ENCODE results near the gene CCDC30. TPM values are rescaled to one million over a fixed set of nuclear protein-coding genes. Genes with fewer than 3 reads are reported as not detected.
"Not testable (repeated sequence)": the region's sequence is repeated elsewhere in the genome, so short reads cannot be mapped to it uniquely, and the experiment has no call there.

The CCDC30 gene
- total RNA-seq, 6 donors from 2014 or later: 4.4 to 40.9 (median 8.2) TPM

DNA sequence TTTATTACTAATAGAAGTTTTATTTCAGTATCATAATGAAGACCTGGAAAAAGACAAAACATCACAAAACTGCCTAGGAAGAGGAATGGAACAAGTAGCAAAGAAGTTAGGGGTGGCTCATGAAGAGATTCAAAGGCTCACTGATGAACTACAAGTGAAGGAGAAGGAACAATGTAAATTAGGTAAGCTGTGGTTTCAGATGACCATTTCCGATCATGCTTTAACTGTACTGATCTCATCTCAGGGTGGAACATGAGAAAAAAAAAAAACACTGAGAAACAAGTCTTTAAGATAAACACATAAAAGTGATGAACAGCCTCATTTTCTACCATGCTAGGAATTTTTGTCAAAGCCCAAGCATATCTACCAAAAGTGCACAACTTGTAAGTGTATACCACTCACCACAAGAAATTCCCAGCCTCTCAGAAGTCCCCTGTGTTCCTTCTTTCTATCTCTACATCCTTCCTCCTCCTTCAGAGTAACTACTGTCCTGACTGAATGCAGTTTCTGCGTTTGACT lies 19.6 kb downstream of the CCDC30 start:
- no peaks in the 10 kb centered on the region for H3K4me1 ChIP-seq
- WGBS, 2 donors: 84 to 87% methylated on average over 2 of the region's 2 CpGs

DNA sequence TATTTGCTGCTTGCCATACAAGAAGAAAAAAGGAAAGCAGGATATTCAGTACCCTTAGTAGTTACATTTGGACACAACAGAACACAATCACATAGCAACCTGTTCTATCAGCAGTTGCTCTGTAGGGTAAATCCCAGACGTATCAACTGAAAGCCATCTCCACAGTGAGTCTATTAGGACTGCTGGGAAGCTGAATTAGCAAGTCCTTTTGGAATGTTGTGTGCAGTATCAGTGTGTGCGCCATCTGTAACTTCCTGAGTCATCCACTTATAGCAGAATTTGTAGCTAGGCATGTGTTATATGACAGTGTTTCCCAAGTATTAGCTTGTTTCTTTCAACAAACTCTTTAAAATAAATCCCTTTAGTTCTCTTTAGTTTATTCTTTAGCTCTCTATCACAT lies 21.3 kb downstream of the CCDC30 start:
- 84 to 88% methylated on average over 2 of the region's 2 CpGs for WGBS, 2 donors
- no peaks in the 10 kb centered on the region for H3K9me3 ChIP-seq
- H3K4me1 ChIP-seq: no peaks in the 10 kb centered on the region
- H3K36me3 ChIP-seq: peaks cover 0 to 29% (median 0%) of the 10 kb centered on the region in 4 donors
- ATAC-seq (ENCODE audit: low FRiP score in 2 of 2): no peak
- H3K27me3 ChIP-seq: no peaks in the 10 kb centered on the region
- H3K4me3 ChIP-seq: no peak overlapping the region
- DNase-seq: no peak
- no peak for TF ChIP-seq POLR2A (IDR thresholded peaks at IDR 0.05)
- TF ChIP-seq, protein P1, sequence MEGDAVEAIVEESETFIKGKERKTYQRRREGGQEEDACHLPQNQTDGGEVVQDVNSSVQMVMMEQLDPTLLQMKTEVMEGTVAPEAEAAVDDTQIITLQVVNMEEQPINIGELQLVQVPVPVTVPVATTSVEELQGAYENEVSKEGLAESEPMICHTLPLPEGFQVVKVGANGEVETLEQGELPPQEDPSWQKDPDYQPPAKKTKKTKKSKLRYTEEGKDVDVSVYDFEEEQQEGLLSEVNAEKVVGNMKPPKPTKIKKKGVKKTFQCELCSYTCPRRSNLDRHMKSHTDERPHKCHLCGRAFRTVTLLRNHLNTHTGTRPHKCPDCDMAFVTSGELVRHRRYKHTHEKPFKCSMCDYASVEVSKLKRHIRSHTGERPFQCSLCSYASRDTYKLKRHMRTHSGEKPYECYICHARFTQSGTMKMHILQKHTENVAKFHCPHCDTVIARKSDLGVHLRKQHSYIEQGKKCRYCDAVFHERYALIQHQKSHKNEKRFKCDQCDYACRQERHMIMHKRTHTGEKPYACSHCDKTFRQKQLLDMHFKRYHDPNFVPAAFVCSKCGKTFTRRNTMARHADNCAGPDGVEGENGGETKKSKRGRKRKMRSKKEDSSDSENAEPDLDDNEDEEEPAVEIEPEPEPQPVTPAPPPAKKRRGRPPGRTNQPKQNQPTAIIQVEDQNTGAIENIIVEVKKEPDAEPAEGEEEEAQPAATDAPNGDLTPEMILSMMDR (IDR thresholded peaks at IDR 0.05): no peak
- TF ChIP-seq EP300 (IDR thresholded peaks at IDR 0.05): no peak
- TF ChIP-seq POLR2AphosphoS5 (IDR thresholded peaks at IDR 0.05): no peak
- no peak overlapping the region for H3K27ac ChIP-seq

More for the DNA sequence above, 19.6 kb downstream of the CCDC30 start:
- DNase-seq: no peak
- H3K36me3 ChIP-seq: peaks cover 0 to 29% (median 0%) of the 10 kb centered on the region in 4 donors
- TF ChIP-seq EP300 (IDR thresholded peaks at IDR 0.05) (no peak), POLR2AphosphoS5 (IDR thresholded peaks at IDR 0.05) (no peak), POLR2A (IDR thresholded peaks at IDR 0.05) (no peak)
- TF ChIP-seq, protein P1 (IDR thresholded peaks at IDR 0.05): no peak
- ATAC-seq (ENCODE audit: low FRiP score in 2 of 2): no peak
- H3K4me3 ChIP-seq: no peak overlapping the region
- no peaks in the 10 kb centered on the region for H3K9me3 ChIP-seq
- no peaks in the 10 kb centered on the region for H3K27me3 ChIP-seq
- no peak overlapping the region for H3K27ac ChIP-seq

DNA sequence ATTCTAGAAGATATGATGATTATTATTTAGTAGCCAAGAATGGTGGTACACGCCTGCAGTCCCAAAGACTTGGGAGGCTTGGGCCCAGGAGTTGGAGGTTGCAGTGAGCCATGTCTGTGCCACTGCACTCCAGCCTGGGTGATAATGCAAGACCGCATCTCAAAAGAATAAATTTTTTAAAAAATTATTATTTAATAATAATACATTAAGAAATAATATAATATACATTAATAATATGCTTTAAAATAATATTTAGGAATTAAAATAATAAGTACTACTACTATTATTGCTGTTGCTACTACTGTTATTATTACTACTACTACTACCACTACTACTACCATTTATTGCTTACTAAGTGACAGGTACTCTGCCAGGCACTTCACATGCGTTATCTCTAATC lies 27.2 kb downstream of the CCDC30 start:
- Histone ChIP-seq H3K4me3 (no peak overlapping the region), H3K9me3 (no peaks in the 10 kb centered on the region), H3K27ac (no peak overlapping the region), H3K27me3 (no peaks in the 10 kb centered on the region), H3K4me1 (no peaks in the 10 kb centered on the region), H3K36me3 (peaks cover 0 to 9% (median 0%) of the 10 kb centered on the region in 4 donors)
- TF ChIP-seq EP300 (IDR thresholded peaks at IDR 0.05) (no peak), POLR2A (IDR thresholded peaks at IDR 0.05) (no peak), POLR2AphosphoS5 (IDR thresholded peaks at IDR 0.05) (no peak)
- TF ChIP-seq, protein P1 (IDR thresholded peaks at IDR 0.05): no peak
- no peak for DNase-seq
- WGBS, 2 donors: 95 to 98% methylated on average over 3 of the region's 3 CpGs
- ATAC-seq (ENCODE audit: low FRiP score in 2 of 2): no peak

DNA sequence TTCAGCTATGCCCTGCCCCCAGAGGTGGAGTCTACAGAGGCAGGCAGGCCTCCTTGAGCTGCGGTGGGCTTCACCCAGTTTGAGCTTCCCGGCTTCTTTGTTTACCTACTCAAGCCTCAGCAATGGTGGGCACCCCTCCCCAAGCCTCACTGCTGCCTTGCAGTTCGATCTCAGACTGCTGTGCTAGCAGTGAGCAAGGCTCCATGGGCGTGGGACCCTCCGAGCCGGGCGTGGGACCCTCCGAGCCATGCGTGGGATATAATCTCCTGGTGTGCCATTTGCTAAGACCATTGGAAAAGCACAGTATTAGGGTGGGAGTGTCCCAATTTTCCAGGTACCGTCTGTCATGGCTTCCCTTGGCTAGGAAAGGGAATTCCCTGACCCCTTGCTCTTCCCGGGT lies 38.9 kb downstream of the CCDC30 start:
- not testable (repeated sequence) for ATAC-seq (ENCODE audit: low FRiP score in 2 of 2); H3K27me3 ChIP-seq; H3K4me1 ChIP-seq; H3K27ac ChIP-seq; H3K4me3 ChIP-seq
- peaks cover 0 to 31% (median 1%) of the 10 kb centered on the region in 4 donors for H3K36me3 ChIP-seq
- peaks cover 10 to 38% (median 25%) of the 10 kb centered on the region in 4 donors for H3K9me3 ChIP-seq
- 97 to 98% methylated on average over 8 to 11 of the region's 11 CpGs for WGBS, 2 donors
- DNase-seq: peak in 1 of 2 donors; percentile 45

DNA sequence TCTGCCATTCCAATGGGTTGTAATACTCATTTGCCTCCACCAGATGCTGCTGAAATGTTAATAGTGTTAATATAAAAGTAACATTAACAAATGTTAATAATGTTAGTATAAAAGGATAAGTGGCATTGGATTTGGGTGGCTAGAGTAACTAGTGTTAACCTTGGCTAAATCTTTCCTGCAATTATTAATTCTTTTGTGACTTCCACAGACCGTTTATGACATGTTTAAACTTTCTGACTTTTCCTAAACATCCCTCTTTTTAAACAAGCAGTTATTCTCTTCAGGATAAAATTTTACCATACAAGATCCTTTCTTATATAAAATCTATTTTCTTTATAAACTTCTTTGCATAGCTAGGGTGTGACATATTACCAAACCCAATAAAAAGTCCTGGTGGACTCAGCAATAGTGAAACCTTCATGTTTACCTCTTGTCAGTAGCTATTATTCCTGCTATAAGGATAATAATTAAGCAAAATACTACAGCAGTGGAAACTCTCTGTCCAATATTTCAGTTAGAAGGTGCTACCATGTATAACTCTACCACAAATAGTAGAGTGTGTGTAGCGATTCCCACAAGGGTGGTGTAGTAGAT lies 41.5 kb downstream of the CCDC30 start:
- 92 to 95% methylated on average over 2 of the region's 2 CpGs for WGBS, 2 donors
- Histone ChIP-seq H3K36me3 (peaks cover 0 to 31% (median 4%) of the 10 kb centered on the region in 4 donors), H3K27ac (no peak overlapping the region), H3K9me3 (peaks cover 10 to 56% (median 41%) of the 10 kb centered on the region in 4 donors), H3K4me1 (no peaks in the 10 kb centered on the region), H3K4me3 (no peak overlapping the region), H3K27me3 (no peaks in the 10 kb centered on the region)
- DNase-seq: no peak
- TF ChIP-seq POLR2AphosphoS5 (IDR thresholded peaks at IDR 0.05) (no peak), POLR2A (IDR thresholded peaks at IDR 0.05) (no peak), EP300 (IDR thresholded peaks at IDR 0.05) (no peak)
- TF ChIP-seq, protein P1 (IDR thresholded peaks at IDR 0.05): no peak
- ATAC-seq (ENCODE audit: low FRiP score in 2 of 2): no peak

Measured in upper lobe of left lung (tissue), 6 donors.